ENCODE results near the gene CCR7. TPM values are rescaled to one million over a fixed set of nuclear protein-coding genes. Genes with fewer than 3 reads are reported as not detected.

Gene CCR7
- total and polyA plus RNA-seq, 2 of the 4 experiments (the other 2 are of a cell fraction), result 0.14 to 0.36 TPM

- Histone ChIP-seq H4K91ac (ENCODE audit: insufficient read depth, low read depth, low read length) (peak overlapping the region; percentile 100), H3K27me3 (ENCODE audit: control insufficient read depth, insufficient read depth, low read length) (no peaks in the 10 kb centered on the region), H2BK120ac (ENCODE audit: low read depth, low read length) (peak overlapping the region; percentile 100), H3K4me3 (ENCODE audit: insufficient read depth, low read depth, low read length) (no peak overlapping the region), H3K18ac (ENCODE audit: low read depth, low read length) (peak overlapping the region; percentile 72), H3K79me1 (ENCODE audit: low read depth in 1 of 2, low read length in 2 of 2) (peaks cover 0 to 18% of the 10 kb centered on the region in 2 experiments; a peak in 3 of 4 replicates), H3K9me3 (ENCODE audit: control insufficient read depth, insufficient read depth, low read length) (no peaks in the 10 kb centered on the region), H2BK15ac (ENCODE audit: low read depth, low read length) (peak overlapping the region; percentile 98), H2AK9ac (replicated peaks; ENCODE audit: low read depth, low read length, poor library complexity) (peak overlapping the region; percentile 86), H3K36me3 (ENCODE audit: control insufficient read depth, insufficient read depth, low read length) (no peaks in the 10 kb centered on the region), H3K9ac (ENCODE audit: low read depth, low read length) (peak overlapping the region; percentile 68), H3K27ac (ENCODE audit: insufficient read depth, low read length) (peak overlapping the region; percentile 95), H2BK5ac (ENCODE audit: low read depth, low read length, poor library complexity, severe bottlenecking) (peak overlapping the region; percentile 83), H4K20me1 (ENCODE audit: insufficient read depth, low read length) (no peaks in the 10 kb centered on the region), H3K56ac (ENCODE audit: extremely low read depth, insufficient read depth, low read length) (peak overlapping the region; percentile 86), H3K4me2 (ENCODE audit: low read depth, low read length) (no peak overlapping the region; the same call in 1 of the 2 replicates), H3K23ac (ENCODE audit: low read depth, low read length) (peak overlapping the region; percentile 98), H2AK5ac (ENCODE audit: low read depth, low read length) (peak overlapping the region; percentile 100), H4K5ac (ENCODE audit: low read depth, low read length) (peak overlapping the region; percentile 85), H3K14ac (replicated peaks; ENCODE audit: low read depth, low read length) (peak overlapping the region; percentile 100), H3K9me1 (ENCODE audit: insufficient read depth, low read length) (peaks cover 56% of the 10 kb centered on the region), H2AFZ (replicated peaks; ENCODE audit: low read length, poor library complexity) (peak overlapping the region; percentile 90), H3K4me1 (ENCODE audit: control insufficient read depth, insufficient read depth, low read length) (peaks cover 31% of the 10 kb centered on the region), H2BK20ac (ENCODE audit: low read depth, low read length) (peak overlapping the region; percentile 100), H3K4ac (ENCODE audit: low read depth, low read length) (peak overlapping the region; percentile 100), H4K8ac (ENCODE audit: low read depth in 2 of 2, low read length in 2 of 2) (peak overlapping the region; percentile 97 to 99)
- TF ChIP-seq FOS (IDR thresholded peaks at IDR 0.05; ENCODE audit: low read depth, low read length), result no peak
- BruUV-seq (replicated peaks), result no TSS peak
- dilution Hi-C loops (cut with HindIII; ENCODE audit: low sequenced_read_pairs, unreplicated experiment), result no loop called here
- CTCF ChIA-PET, result interaction anchor here (1.1 kb wide), 1 partner anchor 66 kb away, joined by 3 read pairs; no protein-coding TSS in a partner anchor
- peak; percentile 48 for ATAC-seq (ENCODE audit: low read depth)
- intact Hi-C loops (cut with micrococcal nuclease), result loop anchor here (1.0 kb wide), 1 partner anchor 9 kb away; no protein-coding TSS in a partner anchor
- 53% methylated on average over 12 of the region's 18 CpGs; no CpG with 5 or more reads in 1 of the 2 experiments for WGBS, 2 experiments (ENCODE audit: extremely low coverage in 2 of 2, insufficient read length in 1 of 2)
- DNase-seq, result no peak
- POLR2A ChIA-PET (ENCODE audit: unreplicated experiment), result interaction anchor here (0.9 to 1.5 kb wide), 2 partner anchors 9 to 25 kb away, joined by 4 to 5 read pairs; no protein-coding TSS in a partner anchor
- in situ Hi-C loops (cut with MboI; ENCODE audit: low sequenced_read_pairs), result no loop called here
These were observed 23.3 kb downstream of the CCR7 start for GRCh38 chr17:40541873-40542557.

Measured in IMR-90 (cell line).